GM18858 (cell line): Measurements from ENCODE around the gene GLIS1.
"Not testable (repeated sequence)": the region's sequence is repeated elsewhere in the genome, so short reads cannot be mapped to it uniquely, and the experiment has no call there.

Experiments used
- ATAC-seq: cut with Tn5 transposase; IDR thresholded peaks from one replicate; pipeline ENCODE4 v1.9.1; 2021; ENCODE audit not compliant: unreplicated experiment

Gene GLIS1

DNA sequence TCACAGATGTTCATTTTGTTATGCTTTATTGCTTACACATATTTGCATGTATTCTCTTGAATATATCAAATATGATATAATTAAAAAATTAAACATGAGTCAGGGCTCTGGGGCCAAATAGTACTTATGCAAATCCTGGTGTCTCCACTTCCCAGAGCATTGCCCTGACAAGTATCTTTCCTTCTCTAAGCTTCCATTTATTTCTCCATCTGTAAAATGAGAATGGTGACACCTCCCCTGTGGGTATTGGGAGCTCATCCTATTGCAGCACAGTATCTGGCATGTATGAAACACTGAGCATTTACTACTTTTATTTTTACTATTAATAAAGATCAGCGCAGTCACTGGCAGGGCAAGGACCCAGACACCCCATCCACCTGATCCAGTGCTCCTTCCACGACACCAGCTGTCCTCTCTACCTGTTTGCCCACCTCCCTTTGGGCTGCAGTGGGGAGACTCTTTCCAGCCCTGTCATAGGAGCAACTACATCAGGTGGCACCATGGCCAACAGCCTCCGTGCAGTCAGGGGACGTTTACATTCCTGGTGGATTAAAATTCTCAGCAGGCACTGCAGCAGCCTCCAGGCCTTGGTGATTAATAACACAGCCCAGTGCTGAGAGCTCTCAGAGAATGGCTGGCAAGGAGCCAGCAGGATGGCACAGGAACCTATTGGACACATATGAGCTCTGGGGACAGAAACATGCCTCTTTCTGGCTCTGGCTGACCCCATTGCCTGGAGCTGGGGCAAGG, 166.7 kb downstream of the GLIS1 start:
- ATAC-seq, result no peak

DNA sequence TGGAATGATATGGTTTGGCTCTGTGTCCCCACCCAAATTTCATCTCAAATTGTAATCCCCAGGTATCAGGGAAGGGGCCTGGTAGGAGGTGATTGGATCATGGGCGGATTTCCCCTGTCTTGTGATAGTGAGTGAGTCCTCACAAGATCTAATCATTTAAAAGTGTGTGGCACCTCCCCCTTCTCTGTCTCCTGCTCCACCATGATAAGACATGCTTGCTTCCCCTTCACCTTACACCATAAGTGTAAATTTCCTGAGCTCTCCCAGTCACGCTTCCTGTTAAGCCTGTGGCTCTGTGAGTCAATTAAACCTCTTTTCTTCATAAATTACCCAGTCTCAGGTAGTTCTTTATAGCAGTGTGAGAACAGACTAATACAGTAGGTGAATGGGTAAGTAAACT, 170.4 kb downstream of the GLIS1 start:
- ATAC-seq, result no peak

DNA sequence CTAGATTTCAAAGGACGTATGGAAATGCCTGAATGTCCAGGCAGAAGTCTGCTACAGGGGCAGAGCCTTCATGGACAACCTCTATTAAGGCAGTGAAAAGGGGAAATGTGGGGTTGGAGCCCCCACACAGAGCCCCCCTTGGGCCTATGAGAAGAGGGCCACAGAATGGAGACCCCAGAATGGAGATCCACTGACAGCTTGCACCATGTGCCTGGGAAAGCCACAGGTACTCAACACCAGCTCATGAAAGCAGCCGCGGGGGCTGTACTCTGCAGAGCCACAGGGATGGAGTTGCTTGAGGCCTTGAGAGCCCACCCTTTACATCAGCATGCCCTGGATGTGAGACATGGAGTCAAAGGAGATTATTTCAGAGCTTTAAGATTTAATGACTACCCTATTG, 171.1 kb downstream of the GLIS1 start:
- ATAC-seq, result no peak

DNA sequence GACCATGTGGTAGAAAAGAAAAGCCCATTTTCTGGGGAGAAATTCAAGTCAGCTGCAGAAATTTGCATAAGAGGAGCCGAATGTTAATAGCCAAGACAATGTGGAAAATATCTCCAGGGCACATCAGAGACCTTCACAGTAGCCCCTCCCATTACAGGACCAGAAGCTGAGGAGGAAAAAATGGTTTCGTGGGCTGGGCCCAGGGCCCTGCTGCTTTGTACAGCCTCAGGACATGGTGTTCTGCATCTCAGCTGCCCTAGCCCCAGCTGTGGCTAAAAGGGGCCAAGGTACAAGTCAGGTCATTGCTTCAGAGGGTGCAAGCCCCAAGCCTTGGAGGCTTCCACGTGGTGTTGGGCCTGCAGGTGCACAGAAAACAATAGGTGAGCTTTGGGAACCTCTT, 171.5 kb downstream of the GLIS1 start:
- ATAC-seq, result no peak

DNA sequence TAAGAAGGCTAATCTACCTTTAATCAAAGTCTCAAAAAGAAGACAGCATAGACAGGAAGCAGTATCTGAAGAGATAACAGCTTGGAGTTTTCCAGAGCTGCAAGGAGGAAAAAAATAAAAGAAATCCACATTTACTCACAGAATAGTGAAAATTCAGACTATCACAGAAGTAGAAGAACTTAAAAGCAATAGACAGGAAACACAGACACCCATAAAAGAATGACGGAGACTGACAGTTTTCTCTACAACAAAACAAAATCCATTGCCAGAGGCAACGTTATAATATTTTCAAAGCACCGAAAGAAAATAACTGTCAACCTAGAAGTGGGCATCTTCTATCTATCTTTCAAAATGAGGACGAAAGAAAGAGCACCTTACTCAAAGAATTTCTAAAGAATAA, 175.4 kb downstream of the GLIS1 start:
- no peak for ATAC-seq

DNA sequence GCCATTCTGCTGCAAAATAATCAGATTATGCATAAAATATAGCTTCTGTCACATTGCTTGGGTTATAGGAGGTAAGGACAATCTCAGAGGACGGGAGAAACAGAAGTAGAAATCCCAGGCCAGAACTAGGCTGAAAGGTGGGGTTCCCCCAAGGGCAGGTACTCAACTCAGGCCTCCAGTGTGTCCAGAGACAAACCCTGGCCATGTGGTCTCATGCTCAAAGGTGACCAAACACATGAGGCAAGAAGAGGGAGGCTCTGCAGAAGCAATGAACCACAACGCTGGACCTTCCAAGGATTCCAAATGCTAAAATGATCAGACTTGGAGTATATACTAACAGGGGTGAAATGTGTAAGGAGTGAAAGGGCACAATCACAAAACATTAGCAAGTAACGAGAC, 176.0 kb downstream of the GLIS1 start:
- no peak for ATAC-seq

DNA sequence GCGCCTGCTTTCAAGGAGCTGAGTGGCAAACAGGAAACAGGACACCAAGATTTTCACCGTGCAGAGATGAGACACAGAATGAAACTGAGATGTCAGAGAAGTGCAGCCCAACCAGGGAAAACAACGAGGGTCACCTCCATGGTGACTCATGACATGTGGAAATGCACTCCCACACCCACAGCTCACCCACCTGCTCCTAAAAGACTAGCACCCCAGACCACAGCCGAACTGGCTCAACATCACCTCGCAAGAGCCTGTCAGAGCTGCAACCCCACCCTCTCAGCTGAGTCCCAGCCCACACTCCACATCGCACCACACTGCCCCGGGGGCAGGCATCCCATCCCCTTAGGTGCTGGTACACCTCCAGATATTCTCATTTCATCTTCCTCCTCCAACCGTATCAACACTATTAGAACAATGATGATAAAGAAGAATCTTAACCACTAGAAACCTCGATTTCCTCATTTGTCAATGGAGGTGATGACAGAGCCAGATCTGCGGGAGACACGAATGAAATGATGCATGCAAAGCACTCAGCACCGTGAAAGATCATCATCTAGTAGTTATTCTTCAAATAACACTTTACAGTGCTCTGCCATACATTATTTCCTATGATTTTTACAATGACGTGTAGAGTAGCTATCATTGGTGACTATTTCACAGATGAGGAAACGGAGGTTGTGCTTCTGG, 176.5 kb downstream of the GLIS1 start:
- ATAC-seq, result no peak

DNA sequence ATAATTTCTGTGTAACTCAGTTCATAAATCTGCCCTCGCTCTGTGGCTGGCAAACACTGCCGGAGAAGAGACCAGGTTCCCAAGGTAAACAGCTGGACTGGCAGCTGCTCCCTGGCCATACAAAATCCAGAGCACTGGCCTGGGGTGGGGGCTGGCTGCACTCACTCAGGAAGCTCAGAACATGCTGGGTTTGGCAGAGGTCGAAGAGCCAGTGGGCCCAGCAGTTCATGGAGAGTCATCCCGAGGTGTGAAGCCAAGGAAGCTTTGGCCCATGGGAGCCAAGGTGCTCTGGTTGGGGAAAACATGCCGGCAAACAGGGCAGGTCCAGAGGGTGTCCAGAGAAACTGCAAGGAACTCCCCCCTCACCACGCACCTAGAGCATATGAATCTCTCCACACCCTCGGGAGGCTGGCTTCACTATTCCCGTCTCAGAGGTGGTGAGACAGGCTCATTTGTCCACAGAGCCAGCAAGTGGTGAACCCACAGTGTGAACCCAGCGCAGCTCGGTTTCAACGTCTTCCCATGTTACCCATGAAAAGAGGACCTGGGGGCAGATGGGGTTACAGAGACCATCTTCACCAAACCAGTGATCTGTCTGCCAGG, 177.4 kb downstream of the GLIS1 start:
- no peak for ATAC-seq

DNA sequence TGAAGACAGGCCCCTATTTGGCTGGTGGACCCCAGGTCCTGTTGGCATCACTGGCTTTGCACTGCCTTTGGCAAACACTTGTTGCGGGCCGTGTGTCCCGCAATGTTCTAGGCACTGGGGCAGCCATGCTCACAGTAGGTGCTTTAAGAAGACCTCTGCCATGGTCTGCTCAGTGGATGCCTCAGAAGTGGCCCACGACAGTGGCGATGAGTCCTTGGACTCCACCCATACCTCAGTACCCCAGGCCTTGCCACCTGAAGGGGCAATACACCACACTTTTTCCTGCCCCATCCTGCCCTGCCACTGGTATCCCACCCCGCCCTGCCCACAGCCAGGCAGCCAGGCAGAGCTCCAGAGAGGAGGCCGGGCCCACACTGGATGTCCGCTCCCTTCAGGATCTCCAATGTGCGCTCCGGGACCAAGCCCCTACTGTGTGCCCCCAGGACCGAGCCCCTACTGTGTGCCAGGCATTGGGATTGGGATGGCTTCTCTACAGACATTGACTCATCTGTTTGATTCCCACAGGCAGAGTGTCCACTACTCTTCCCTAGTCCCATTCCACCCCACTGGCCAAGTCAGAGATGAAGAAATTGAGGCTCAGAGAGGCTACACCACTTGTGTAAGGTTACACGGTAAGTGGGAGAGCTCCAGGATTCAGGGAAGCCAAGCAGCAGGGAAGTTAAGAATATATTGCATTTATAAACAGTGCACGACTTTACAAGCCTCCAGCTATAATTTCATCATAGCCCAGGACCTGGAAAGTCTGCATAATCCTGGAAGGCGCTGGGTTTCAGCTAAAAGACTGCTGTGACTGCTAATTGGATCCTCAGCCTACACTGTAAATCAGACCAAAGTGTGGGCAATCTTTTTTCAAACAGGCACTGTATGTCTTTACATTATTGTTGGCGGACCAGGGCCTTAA, 178.1 kb downstream of the GLIS1 start:
- ATAC-seq, result no peak

DNA sequence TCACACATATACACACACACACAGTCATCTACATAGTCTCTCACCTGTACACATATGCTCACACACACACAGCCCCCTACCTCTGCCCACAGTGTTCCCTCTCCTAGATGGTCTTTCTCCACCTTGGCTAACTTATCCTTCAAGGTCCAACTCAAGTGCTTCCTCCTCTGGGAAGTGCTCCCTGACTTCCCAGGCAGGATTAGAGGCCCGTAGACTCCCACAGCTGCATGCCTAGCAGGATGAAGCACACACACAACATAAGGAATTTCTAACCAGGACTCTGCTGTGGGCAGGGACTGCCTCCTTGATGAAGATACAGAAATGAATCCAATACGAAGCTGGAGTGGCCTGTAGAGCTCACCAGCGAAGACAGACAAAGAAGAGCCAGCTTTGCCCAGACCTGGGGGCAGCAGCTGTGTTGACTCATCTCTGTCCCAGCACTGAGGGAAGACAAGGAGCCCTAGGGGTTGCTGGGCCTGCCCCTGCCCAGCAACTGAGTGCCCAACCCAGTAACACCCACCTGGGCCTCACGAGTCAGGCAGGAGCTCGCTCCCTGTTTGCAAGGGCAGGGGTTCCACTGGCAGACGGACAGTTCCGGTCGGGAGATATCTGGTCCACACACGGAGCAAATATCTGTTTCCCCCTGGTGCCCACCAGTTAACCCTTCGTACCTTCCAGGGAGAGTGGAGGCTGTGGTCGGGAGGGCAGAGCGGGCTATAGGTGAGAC, 178.9 kb downstream of the GLIS1 start:
- no peak for ATAC-seq

DNA sequence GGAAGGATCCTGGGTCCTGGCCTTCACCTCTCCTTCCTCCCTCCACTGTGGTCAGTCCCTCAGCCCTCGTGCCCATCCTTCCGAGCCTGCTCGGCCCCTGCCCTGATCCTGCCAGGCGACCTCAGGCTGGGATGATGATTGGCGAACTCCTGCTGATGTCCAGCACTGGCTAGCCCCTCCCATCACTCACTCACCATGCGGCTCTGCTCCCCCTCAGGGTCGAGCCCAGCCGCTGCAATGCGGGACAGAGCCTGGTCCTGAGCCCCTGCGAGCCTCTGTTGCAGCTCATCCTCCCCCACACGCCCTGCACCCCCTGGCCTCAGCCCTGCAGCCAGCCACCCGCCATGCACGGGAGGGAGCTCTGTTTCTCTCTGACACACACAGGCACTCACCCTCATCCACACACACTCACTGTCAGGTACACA, 179.6 kb downstream of the GLIS1 start:
- ATAC-seq, result no peak

DNA sequence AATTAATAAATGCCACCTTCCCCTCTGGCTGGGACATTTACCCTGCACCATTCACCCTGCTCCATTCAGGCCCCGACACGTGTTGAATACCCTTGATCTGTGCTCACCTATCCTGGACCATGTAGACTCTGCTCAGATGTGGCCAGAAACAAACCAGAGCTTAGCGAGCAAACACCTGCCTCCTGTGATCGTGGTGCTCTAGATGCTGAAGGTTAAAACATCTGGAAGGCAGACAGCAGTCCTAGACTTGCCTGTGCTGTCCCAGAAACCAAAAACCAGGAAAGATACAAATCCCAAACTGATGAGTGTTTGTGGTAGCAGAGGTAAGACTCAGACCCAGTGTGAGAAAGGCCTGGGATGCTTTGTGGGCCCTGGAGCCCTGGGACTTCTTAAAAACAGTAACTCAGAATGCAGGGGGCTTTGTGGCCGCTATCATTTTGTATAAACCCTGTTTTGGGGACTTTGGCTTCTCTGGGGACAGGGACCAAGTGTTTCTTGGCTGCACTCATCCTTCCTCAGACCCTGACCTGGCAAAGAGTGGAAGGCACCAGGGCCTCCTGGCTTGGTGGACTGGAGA, 180.1 kb downstream of the GLIS1 start:
- ATAC-seq, result no peak

DNA sequence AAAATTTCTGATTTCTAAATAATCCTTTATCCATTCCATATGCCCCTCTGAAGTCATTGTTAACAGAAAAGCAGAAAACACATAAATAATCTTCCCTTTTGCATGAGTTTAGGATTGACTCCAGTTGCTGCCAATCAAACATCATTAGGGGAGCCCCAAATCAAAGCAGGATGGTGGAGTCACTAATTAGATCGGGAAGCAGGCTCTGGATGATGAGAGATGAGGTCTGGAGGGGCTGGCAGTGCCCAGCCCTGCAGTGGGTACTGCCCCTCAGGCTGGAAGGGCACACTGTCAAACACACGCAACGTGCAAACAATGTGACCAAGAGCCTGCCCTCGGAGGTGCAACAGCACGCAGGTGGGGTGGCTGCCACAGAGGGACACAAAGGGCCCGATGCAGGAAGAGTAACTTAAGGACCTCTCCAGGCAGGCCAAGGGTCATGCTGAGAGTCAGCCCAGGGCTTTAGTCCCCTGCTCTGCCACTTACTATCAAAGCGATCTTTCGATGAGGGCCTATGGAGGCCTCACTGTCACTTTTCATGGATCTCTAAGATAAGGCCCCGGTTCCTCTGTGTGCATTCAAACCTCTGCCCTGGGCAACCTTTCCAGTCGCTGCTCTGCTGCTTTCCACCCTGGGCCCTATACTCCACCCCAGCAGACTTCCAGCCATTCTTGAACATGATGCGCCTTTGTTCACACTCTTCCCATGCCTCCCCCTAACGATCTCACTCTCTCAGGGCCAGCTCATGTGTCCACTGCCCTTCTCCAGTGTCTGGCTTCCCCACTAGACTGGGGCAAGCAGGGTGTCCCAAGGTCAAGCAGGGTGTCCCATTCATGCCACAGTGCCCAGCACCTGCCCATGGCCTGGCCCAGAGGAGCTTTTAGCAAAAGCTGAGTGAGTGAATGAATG, 180.9 kb downstream of the GLIS1 start:
- no peak for ATAC-seq

DNA sequence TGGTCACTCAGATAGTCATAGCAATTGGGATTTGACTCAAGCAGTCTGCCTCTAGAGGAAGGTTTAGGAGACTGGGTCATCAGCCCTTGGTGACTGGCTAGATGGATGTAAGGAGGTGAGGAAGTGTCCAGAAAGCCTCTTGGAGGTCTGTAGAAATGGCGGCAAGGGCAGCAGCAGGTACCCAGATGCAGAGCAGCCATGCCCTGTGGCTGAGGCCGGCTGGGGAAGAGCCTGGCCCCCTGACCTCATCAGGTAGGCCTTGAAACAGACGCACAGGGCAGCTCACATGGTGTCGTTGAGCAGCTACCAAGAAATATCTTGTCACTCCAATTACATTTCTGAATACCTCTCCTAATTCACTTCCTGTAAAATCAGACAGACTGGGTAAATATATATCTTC, 181.6 kb downstream of the GLIS1 start:
- ATAC-seq, result no peak

DNA sequence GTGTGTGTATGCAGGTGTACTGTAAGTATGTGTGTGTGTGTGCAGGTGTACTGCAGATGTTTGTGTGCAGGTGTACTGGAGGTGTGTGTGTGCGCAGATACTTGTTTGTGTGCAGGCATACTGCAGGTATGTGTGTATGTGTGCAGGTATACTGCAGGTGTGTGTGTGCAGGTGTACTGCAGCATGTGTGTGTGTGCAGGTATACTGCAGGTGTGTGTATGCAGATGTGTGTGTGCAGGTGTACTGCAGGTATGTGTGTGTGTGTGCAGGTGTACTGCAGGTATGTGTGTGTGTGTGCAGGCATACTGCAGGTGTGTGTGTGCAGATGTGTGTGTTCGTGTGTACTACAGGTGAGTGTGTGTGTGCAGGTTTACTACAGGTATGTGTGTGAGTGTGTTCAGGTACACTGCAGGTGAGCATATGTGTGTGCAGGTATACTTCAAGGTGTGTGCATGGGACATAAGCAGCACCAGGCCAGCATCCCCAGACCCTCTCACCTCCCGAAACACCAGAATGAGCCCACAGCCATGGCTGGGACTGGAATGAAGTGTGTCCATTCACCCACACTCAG, 182.2 kb downstream of the GLIS1 start:
- ATAC-seq, result no peak

DNA sequence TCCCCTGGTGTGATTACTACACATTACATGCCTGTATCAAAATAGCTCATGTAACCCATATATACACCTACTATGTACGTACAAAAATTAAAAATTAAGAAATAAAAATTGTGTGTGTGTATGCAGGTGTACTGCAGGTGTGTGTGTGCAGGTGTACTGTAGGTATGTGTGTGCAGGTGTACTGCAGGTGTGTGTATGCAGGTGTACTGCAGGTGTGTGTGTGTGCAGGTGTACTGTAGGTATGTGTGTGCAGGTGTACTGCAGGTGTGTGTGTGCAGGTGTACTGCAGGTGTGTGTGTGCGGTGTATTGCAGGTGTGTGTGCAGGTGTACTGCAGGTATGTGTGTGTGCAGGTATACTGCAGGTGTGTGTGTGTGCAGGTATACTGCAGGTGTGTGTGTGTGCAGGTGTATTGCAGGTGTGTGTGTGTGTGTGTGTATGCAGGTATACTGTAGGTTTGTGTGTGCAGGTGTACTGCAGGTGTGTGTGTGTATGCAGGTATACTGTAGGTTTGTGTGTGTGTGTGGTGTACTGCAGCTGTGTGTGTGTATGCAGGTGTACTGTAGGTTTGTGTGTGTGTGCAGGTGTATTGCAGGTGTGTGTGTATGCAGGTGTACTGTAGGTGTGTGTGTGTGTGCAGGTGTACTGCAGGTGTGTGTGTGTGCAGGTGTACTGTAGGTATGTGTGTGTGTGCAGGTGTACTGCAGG, 183.2 kb downstream of the GLIS1 start:
- ATAC-seq, result not testable (repeated sequence)

DNA sequence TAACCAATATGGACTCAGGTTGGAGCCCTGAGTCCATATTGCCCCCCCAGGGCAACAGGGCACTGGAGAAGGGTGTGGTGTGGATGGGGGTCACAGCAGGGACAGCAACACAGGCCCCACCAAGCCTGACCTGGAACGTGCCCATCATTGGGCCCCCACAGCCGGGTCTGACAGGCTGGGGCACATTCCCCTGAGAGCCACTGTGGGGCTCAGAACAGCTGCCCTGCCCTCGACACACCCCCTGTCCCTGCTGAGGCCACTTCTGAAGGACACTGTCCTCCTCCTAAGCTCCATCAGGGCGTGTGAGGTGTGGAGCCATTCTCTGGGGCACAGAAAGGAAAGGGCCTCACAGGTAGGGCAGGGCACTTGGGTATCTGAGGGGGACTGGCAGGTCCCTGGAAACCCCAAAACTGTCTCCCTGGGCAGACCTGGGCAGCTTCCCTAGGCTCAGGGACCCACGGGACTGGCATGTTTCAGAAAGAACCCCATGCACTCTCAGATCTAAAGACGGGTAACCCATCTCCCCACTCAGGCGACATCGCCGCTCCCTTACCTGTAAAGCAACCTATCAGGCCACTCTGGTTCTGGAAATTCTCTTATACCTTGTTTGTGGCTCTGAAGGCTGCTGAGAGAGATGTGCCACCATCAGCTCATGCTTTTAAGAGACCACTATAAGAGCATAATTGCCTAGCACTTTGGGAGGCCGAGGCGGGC, 184.2 kb downstream of the GLIS1 start:
- no peak for ATAC-seq
